ENCODE results near the gene KRTAP2-2.

DNA sequence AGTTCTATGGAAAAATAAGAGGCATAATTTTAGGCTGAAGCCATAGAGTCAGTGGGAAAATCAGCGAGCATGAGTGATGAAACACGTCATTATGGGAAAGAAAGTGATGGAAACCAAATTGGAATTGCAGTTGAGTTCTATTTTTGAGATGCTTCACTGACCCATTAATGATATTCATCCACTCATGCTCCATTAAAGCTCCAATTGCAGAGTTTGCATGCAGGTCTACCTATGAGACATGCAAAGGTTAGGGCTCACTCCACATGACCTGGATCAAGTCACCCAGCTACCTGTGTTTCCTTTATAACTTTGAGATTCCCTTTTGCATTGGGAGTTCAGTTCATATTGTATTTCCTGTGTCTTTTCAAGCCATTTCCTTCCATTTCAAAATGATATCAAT, 18.6 kb upstream of the KRTAP2-2 start:
- TF ChIP-seq SMC3 (IDR thresholded peaks at IDR 0.05; ENCODE audit: low read depth, low read length) (no peak), RFX5 (IDR thresholded peaks at IDR 0.05; ENCODE audit: low read depth, low read length) (no peak), POLR2A (IDR thresholded peaks at IDR 0.05; ENCODE audit: low read depth, low read length) (no peak), BHLHE40 (IDR thresholded peaks at IDR 0.05; ENCODE audit: low read depth, low read length) (no peak), CHD1 (IDR thresholded peaks at IDR 0.05; ENCODE audit: low read depth, low read length) (no peak), CEBPB (IDR thresholded peaks at IDR 0.05; ENCODE audit: low read depth, low read length) (no peak), MAFK (IDR thresholded peaks at IDR 0.05; ENCODE audit: low read depth, low read length) (no peak)
- TF ChIP-seq, protein P1, sequence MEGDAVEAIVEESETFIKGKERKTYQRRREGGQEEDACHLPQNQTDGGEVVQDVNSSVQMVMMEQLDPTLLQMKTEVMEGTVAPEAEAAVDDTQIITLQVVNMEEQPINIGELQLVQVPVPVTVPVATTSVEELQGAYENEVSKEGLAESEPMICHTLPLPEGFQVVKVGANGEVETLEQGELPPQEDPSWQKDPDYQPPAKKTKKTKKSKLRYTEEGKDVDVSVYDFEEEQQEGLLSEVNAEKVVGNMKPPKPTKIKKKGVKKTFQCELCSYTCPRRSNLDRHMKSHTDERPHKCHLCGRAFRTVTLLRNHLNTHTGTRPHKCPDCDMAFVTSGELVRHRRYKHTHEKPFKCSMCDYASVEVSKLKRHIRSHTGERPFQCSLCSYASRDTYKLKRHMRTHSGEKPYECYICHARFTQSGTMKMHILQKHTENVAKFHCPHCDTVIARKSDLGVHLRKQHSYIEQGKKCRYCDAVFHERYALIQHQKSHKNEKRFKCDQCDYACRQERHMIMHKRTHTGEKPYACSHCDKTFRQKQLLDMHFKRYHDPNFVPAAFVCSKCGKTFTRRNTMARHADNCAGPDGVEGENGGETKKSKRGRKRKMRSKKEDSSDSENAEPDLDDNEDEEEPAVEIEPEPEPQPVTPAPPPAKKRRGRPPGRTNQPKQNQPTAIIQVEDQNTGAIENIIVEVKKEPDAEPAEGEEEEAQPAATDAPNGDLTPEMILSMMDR (conservative IDR thresholded peaks at IDR 0.05; ENCODE audit: low read depth, low read length) = no peak
- TF ChIP-seq, protein P2, sequence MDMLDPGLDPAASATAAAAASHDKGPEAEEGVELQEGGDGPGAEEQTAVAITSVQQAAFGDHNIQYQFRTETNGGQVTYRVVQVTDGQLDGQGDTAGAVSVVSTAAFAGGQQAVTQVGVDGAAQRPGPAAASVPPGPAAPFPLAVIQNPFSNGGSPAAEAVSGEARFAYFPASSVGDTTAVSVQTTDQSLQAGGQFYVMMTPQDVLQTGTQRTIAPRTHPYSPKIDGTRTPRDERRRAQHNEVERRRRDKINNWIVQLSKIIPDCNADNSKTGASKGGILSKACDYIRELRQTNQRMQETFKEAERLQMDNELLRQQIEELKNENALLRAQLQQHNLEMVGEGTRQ (IDR thresholded peaks at IDR 0.05; ENCODE audit: low read depth, low read length) = no peak

Data from IMR-90 (cell line).